ENCODE measurements around the gene ARHGEF25.
"Not testable (repeated sequence)": the region's sequence is repeated elsewhere in the genome, so short reads cannot be mapped to it uniquely, and the experiment has no call there.

The ARHGEF25 gene

DNA sequence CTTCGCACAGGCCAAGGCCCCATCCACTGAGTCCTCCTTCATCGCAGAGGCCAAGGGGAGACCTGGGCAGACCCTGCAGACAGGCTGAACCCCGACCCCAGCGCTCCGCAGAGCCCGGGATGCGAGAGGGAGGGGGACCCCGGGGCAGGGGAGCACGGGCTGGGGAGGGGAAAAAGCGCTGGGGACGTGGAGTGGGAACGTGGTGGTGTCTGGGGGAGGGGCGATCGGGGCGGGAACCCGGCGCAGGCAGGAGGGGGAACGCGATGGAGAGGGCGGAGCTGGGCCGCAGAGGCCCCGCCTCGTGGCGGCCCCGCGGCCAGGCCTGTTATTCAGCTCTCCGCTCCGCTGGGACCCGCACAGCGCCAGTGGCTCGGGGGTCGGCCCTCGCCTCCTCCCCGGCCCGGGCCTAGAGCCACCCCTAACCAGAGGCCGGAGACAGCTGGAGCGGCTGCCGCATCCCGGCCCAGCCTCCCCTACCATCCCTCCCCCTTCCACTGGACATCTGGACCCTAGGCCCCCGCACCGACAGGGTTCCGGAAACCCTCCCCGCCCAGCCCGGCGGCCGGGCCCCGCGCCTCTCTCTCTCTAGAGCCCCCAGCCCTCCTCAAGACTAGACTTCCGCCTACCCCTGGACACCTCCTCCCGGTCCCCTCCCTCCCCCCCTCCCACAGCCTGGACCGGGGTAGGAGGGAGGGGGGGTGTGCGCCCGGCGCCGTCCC is at the start of gene ARHGEF25:
TSS of gene ARHGEF25 (plus strand) at position 328 of the 719 bp plus-strand sequence. CDS start 460 bp downstream, outside the sequence.
- DNase-seq (ENCODE audit: extremely low read depth, insufficient read length): peak; percentile 64

DNA sequence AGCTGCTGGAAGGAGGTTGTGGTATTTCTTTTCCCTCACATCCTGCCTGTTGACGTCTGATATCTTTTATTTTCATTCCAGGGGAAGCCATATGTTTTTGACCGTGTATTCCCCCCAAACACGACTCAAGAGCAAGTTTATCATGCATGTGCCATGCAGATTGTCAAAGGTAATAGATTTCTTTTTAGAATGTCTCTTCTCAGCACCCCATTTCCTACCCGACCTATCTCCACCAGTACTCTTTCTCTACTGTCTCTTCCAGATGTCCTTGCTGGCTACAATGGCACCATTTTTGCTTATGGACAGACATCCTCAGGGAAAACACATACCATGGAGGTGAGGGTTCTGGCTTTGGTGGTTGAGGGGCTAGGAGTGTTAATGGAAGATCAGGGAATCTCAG is 47.9 kb upstream of the ARHGEF25 start:
- H3K4me3 ChIP-seq (replicated peaks; ENCODE audit: low read depth, low read length): no peak overlapping the region
- DNase-seq (ENCODE audit: extremely low read depth, insufficient read length): no peak
- TF ChIP-seq, protein P1, sequence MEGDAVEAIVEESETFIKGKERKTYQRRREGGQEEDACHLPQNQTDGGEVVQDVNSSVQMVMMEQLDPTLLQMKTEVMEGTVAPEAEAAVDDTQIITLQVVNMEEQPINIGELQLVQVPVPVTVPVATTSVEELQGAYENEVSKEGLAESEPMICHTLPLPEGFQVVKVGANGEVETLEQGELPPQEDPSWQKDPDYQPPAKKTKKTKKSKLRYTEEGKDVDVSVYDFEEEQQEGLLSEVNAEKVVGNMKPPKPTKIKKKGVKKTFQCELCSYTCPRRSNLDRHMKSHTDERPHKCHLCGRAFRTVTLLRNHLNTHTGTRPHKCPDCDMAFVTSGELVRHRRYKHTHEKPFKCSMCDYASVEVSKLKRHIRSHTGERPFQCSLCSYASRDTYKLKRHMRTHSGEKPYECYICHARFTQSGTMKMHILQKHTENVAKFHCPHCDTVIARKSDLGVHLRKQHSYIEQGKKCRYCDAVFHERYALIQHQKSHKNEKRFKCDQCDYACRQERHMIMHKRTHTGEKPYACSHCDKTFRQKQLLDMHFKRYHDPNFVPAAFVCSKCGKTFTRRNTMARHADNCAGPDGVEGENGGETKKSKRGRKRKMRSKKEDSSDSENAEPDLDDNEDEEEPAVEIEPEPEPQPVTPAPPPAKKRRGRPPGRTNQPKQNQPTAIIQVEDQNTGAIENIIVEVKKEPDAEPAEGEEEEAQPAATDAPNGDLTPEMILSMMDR (IDR thresholded peaks at IDR 0.05; ENCODE audit: insufficient read depth, low read length, poor library complexity, severe bottlenecking): no peak
- no peaks in the 10 kb centered on the region for H3K36me3 ChIP-seq (ENCODE audit: control insufficient read depth, insufficient read depth, low read length)
- H3K27me3 ChIP-seq (replicated peaks; ENCODE audit: control insufficient read depth, insufficient read depth, low read length): no peaks in the 10 kb centered on the region; the same call in 1 of the 2 replicates

More for the DNA sequence above, at the start of gene ARHGEF25:
- peak within 1 kb of the TSS; percentile 66 for H3K4me3 ChIP-seq (replicated peaks; ENCODE audit: low read depth, low read length)
- peaks cover 4% of the 10 kb centered on the region for H3K36me3 ChIP-seq (ENCODE audit: control insufficient read depth, insufficient read depth, low read length)
- TF ChIP-seq, protein P1 (IDR thresholded peaks at IDR 0.05; ENCODE audit: insufficient read depth, low read length, poor library complexity, severe bottlenecking): no peak
- H3K27me3 ChIP-seq (replicated peaks; ENCODE audit: control insufficient read depth, insufficient read depth, low read length): no peaks in the 10 kb centered on the region

DNA sequence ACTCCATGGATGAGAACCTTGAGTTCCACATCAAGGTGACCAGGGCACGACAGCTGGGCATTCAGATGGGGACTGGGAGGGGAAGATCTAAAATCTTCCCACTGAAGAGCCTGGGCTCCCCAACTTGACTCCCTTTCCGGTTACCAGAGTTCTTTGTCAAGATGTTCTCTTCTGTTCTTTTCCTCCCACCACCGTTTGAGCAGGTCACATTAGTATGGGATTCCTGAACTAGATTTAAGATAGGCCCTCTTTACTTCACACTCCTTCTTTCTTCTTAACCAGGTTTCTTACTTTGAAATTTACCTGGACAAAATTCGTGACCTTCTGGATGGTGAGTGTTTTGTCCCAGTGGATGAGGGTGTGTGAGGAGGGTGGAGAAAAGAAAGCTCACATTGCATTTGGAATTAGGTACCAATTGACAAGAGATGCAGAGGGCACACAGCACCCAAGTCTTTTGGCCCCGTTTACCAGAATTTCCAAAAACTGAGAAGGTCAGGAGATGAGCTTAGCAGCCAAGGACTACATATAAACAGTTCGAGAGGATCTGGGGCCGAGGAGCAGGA is 47.0 kb upstream of the ARHGEF25 start:
- no peak overlapping the region for H3K4me3 ChIP-seq (replicated peaks; ENCODE audit: low read depth, low read length)
- no peaks in the 10 kb centered on the region; the same call in 1 of the 2 replicates for H3K27me3 ChIP-seq (replicated peaks; ENCODE audit: control insufficient read depth, insufficient read depth, low read length)
- TF ChIP-seq, protein P1 (IDR thresholded peaks at IDR 0.05; ENCODE audit: insufficient read depth, low read length, poor library complexity, severe bottlenecking): no peak
- DNase-seq (ENCODE audit: extremely low read depth, insufficient read length): no peak
- H3K36me3 ChIP-seq (ENCODE audit: control insufficient read depth, insufficient read depth, low read length): no peaks in the 10 kb centered on the region

DNA sequence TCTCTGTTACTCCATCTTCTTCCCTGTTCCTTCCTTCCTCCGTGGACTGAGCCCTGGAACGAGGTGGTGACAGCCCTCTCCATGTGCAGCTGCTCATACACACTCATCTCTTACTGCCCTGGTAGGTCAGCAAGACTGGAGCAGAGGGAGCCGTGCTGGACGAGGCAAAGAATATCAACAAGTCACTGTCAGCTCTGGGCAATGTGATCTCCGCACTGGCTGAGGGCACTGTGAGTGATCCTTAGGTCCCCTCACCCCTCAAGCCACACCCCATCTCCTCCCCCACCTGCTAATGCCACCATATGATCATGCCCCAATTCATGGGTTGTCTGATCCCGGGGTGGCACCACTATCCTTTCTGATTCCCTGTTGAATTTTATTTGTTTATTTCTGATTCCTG is 42.4 kb upstream of the ARHGEF25 start:
- no peaks in the 10 kb centered on the region for H3K36me3 ChIP-seq (ENCODE audit: control insufficient read depth, insufficient read depth, low read length)
- no peak overlapping the region for H3K4me3 ChIP-seq (replicated peaks; ENCODE audit: low read depth, low read length)
- TF ChIP-seq, protein P1 (IDR thresholded peaks at IDR 0.05; ENCODE audit: insufficient read depth, low read length, poor library complexity, severe bottlenecking): no peak
- H3K27me3 ChIP-seq (replicated peaks; ENCODE audit: control insufficient read depth, insufficient read depth, low read length): no peaks in the 10 kb centered on the region
- no peak for DNase-seq (ENCODE audit: extremely low read depth, insufficient read length)

DNA sequence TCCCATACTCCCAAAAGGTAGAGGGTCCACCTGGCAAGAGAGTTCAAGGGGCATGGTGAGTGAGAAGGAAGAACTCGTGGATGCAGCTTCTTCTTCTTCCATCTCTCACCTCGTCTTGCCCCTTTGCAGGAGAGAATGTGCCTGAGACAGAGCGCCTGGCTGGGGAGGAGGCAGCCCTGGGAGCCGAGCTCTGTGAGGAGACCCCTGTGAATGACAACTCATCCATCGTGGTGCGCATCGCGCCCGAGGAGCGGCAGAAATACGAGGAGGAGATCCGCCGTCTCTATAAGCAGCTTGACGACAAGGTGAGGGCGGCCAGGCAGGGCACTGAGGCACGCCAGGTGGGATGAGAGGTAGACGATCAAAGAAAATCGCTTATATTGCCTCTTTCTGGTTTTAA is 41.4 kb upstream of the ARHGEF25 start:
- Histone ChIP-seq H3K27me3 (replicated peaks; ENCODE audit: control insufficient read depth, insufficient read depth, low read length) (no peaks in the 10 kb centered on the region), H3K36me3 (ENCODE audit: control insufficient read depth, insufficient read depth, low read length) (no peaks in the 10 kb centered on the region), H3K4me3 (replicated peaks; ENCODE audit: low read depth, low read length) (no peak overlapping the region)
- no peak for DNase-seq (ENCODE audit: extremely low read depth, insufficient read length)
- TF ChIP-seq, protein P1 (IDR thresholded peaks at IDR 0.05; ENCODE audit: insufficient read depth, low read length, poor library complexity, severe bottlenecking): no peak

DNA sequence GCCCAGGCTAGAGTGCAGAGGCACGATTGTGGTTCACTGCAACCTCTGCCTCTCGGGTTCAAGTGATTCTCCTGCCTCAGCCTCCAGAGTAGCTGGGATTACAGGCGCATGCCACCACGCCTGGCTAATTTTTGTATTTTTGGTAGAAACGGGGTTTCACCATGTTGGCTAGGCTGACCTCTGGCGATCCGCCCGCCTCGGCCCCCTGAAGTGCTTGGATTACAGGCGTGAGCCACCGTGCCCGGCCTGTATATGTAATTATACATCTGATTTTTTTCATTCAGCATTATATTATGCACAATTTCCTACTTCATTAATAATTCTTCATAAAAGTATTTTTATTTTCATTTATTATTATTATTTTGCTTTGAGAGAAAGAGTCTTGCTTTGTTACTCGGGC is 40.8 kb upstream of the ARHGEF25 start:
- H3K27me3 ChIP-seq (replicated peaks; ENCODE audit: control insufficient read depth, insufficient read depth, low read length); H3K4me3 ChIP-seq (replicated peaks; ENCODE audit: low read depth, low read length); H3K36me3 ChIP-seq (ENCODE audit: control insufficient read depth, insufficient read depth, low read length); DNase-seq (ENCODE audit: extremely low read depth, insufficient read length): not testable (repeated sequence)

Data from GM06990 (cell line).